B cell (primary cell): Measurements from ENCODE around the gene VAV3.

Experiments
- CTCF ChIP-seq: fragments of 200-600 bp; IDR thresholded peaks from one replicate; pipeline ENCODE4 v1.8.0; 2022; ENCODE audit warnings: antibody characterized with exemption, mild to moderate bottlenecking
- EZH2 ChIP-seq: IDR thresholded peaks from 2 replicates; pipeline ENCODE4 v1.6.1; 2012; ENCODE audit warnings: borderline replicate concordance, low read depth, mild to moderate bottlenecking, moderate library complexity, low read length; ENCODE audit not compliant: insufficient read depth, poor library complexity, severe bottlenecking

DNA sequence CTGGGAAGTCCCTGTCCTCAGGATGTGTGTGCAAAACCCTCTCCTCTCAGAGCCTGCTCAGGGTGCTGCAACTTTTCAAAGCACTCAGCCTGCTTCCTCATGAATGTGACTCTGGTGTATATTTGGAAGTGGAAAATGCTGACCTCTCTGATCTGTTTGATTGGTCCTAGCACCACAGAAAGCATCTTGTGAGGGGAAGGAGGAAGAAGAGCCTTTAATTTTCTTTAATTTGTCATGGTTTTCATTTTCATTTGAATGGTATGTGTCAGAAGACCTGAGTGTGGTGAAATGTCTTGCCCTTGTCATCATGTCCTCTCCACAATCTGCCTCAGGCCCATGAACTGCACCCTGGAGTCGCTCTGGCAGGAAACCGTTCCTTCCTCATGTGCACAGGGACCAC is 440.7 kb downstream of the VAV3 start:
- TF ChIP-seq CTCF (no peak), EZH2 (no peak)
